GM19193 (cell line): ENCODE results near the gene NAV2.

ENCODE experiments used
- POLR2A ChIP-seq: IDR thresholded peaks from 4 replicates; pipeline ENCODE4 v1.6.1; 2011; ENCODE audit not compliant: insufficient read depth, insufficient read length; ENCODE audit errors: extremely low read depth

NAV2 gene

DNA sequence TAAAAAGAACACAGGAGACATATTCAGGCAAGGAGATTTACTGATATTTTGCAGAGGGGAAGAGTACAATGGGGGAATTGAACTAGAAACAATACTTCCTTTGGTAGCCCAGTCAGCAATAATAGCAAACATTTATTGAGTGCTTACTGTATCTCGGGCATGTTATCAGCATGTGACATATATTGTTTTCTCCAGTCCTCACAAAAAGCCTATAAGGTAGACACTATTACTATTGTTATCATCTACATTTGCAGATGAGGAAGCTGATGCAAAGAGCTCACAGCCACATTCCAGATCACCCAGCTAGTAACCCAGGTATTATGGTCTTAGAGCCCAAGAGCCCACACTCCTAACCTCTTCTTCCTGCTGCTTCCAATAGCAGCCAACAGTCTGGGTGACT is 27.9 kb downstream of the NAV2 start:
- TF ChIP-seq POLR2A = no peak

DNA sequence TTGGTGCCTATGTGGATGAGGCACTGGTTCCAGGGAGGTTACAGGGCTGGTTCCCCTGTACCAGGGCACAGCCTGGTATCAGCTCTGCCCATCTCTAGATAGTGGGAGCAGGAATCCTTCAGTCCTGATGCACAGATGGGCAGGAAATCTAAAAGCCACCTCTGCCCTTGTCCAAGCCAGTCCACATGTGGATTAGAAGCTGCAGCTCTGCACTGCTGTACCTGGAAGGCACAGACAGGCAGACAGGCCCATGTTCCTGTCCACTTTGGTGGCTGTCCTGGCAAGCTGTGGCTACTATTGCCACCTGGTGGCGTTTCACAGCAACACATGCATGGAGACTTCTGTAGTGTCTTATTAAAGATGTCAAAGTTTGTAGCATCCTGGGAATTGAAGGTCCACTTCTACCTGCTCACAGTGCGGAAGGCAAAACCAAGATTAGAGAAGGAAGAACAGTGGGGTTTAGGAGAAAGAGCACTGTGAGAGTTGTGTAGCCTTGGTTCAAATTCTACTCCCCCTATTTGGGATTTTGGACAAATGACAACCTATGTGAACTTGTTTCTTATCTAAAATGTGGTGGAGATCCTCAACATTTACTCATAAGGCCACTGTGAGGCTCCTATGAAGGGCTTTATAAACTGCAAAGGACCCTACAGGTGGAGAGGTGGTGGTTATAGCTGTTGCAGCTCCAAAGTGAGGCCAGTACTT is 30.1 kb downstream of the NAV2 start:
- no peak for TF ChIP-seq POLR2A

DNA sequence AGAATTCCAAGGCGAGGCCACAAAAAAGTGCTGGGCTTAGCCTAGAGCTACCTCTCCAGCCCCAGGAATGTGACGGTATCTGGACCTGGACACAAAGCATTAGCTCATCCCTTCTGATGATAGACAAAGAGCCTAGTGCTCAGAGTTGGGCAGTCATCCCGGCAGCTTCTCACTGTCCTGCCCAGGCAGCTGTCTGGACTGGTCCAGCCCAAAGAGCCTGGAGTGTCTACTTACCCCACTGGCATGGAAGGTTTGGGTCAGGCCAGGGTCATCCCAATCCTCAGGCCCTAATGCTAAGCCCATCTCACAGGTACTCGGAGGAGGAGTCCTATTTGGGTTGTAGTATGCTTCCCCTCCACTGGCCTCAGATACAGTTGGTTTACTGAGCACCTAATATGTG is 31.0 kb downstream of the NAV2 start:
- TF ChIP-seq POLR2A = no peak

DNA sequence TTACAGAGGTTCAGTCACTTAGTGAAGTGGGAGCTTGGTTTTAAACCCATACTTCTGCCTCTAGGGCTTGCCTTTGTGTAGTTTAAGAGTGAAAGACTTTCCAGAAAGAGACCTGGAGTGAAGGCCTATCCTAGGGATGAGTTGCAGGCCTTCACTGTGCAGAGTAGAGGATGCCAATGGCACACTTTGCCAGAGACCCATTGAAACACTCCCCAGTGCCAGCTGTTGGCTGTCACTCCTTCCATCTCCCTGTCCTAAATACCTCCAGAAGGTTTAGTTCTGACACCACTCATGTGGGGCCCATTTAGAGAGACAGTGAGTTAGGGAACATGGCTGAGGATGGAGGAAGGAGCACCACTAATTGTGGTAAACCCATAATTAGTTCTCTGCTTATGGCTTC is 31.5 kb downstream of the NAV2 start:
- no peak for TF ChIP-seq POLR2A

DNA sequence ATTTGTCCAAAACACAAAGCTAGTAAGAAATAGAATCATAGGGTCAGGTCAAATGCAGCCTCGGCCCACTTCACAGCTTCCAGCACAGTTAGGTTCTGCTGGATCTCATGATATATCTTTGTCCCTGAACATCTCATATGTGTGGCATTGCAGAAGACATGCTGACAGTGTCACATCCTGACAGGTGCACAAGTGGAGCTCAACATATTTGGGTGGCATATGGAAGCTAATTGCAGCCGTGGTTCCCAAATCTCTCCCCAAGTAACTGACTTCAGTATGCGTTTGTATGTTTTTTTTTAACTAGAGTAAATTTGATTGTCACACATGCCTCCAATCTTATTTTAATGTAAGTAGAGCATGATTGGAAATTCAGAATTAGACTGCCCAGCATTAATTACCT is 33.4 kb downstream of the NAV2 start:
- no peak for TF ChIP-seq POLR2A

DNA sequence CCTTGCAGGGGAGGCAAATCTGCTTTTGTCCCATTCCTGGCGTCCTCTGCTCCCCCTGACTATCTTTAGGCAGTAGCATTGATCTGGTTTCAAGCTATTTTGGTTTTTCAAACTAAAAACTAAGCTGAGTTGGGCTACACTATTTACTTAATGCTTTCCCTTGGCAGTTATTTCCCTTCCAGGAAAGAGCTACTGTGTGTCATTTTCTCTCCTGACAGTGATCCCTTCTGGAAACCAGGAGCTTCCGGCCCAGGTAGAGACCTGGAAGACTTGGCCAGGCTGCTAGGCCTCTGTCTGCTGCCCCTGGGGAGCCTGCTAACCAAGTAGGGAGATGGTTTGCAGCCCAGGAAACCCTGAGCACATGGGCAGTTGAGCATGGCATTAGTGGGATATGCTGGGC is 35.0 kb downstream of the NAV2 start:
- TF ChIP-seq POLR2A = no peak

DNA sequence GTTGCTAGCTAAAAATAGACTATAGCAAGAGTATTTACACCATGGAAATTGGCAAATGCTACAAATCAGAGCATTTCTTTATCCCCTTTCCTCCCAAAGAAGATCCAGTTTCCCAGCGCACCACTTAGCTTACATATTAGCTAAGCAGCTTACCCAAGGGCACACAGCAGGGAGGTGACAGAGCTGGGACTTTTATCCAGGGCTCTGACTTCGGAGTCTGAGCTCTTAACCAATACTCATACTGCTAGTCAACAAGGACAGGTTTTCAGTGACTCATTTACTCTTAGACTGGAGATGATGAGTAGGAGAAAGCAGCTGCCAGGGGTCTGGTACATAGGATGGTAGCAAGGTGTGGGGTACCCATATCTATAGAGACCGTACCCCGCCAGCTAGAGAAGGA is 38.4 kb downstream of the NAV2 start:
- TF ChIP-seq POLR2A = no peak

DNA sequence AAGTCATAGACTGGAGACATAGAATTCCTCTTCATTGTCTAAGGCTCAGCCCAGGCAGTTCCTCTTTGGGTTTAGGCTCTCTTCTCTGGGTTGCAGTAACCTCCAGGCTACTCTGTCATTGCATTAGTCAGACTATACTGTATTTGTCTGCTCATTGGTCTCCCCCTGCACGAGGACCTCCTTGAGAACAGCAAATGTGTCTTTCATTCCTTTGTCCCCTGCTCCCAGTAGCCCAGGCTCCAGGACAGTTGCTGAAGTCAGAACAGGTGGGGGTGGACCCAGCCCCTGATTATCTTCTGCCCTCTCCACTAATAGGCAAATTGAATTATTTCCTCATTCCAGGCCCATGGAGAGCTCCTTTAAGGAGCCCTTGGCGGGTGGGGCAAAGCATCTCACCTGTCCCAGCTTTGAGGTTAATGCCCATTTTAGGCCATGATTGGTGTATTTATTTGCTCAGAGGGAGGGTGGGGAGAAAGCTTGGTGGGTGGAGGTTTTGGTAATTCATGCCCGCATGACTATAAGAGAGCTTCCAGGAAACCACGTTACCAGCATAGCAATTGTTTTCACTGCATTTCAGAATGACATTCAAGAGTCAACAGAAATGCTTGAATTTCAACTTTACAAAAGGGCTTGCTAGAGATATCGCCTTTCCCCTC is 40.9 kb downstream of the NAV2 start:
- TF ChIP-seq POLR2A = no peak

DNA sequence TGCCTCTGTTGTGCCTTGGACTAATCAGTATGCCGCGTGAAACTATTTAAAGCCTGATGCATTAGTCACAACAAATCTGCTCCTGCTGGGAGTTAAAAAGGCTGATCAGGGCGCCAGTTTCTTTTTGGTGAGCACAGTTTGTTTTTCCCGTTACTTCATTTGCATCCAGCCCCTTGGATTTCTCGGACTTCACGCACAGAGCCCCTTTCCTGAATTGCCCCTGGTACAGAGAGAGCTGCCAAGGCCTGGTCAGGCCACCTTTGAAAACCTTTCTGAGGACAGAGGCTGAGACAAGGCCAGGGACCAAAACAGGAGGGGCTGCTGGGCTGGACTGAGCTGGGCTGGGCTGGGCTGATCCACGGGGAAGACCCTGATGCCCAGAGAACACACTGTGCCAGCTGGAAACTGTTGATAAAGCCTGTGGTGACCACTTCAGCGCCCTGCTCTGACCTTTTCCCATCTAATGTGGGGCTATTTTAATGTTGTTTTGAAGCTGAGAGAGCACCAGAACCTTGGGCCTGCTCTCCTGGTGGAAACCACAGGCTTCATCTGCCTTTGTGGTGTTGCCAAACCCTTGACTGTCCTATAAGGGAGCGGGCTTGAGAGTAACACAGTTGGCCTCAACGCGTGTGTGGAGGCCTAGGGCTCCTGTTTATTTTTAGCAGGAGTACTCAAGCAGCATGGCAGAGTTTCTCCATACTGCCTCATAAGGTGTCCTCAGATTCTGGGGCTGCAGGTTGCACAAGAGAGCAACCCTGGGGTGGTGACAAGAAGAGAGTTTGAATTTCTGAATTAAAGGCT is 44.2 kb downstream of the NAV2 start:
- TF ChIP-seq POLR2A = no peak

DNA sequence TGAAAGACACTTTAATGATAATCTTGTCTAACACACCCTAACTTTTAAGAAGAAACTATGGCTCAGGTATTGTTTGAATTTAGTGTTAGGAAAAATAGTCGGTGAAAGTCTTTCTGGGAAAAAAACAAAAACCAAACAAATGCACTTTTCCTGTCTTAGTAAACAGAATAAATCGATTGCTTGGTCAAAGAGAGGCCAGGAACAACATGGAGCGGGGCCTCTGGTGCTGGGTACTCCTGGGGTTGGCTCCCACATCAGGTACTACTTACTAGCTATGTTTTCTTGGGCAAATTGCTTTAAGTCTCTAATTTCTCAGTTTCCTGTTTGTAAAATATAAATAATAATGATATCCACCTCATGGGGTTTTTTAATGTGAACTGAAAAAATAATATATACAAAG is 46.8 kb downstream of the NAV2 start:
- TF ChIP-seq POLR2A = no peak

DNA sequence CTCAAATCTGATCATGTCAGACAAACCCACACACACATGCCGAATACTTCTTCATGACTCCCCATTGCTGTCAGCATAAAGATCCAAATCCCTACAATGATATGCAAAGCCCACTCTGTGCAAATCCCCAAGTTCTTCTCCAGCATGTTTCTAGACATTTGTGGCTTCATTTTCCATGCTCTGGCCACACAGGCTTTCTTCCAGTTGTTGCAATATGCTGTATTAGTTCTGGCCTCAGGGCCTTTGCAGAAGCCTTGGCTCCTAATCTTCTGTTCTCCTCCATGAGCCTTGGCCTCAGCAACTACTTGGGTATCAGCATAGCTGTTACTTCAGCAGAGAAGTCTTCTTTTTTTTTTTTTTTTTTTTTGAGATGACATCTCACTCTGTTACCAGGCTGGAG is 49.6 kb downstream of the NAV2 start:
- no peak for TF ChIP-seq POLR2A

DNA sequence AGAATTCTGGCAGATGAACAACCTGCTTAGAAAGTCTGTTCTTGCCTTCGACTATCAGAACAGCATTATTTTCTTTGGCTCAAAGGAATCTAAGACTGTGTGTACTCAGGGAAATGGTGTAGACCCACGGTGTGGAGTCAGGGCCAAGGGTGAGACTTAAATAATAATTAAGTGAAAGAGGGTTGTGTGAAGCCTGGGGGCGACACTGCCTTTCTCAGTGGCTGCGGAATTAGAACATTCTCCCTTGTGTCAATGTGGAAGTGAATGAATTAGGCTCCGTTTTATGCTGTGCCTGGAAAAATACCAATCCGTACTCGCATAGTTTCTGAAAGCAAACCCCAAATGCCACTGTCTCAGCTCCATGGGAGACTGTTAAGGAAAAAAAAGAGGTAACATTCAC is 50.7 kb downstream of the NAV2 start:
- no peak for TF ChIP-seq POLR2A

DNA sequence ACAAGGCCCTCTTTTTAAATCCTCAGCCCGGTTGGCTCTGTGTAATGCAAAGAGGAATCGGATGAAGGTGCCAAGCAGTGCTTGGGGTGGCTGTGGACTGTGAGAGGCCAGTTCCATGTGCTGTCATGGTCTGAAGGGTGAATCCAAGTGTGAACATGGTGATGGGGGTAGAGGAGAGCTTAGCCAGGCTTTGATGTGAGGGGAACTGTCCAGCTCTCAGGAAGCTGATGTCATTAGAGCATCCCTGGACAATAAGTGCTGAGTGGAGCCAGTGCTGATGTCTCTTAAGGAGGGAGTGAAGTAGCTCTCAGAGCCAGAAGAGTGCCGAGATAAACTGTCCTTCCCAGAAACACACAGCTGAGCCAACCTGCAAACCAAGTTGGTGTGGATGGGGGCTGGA is 53.6 kb downstream of the NAV2 start:
- TF ChIP-seq POLR2A = no peak

DNA sequence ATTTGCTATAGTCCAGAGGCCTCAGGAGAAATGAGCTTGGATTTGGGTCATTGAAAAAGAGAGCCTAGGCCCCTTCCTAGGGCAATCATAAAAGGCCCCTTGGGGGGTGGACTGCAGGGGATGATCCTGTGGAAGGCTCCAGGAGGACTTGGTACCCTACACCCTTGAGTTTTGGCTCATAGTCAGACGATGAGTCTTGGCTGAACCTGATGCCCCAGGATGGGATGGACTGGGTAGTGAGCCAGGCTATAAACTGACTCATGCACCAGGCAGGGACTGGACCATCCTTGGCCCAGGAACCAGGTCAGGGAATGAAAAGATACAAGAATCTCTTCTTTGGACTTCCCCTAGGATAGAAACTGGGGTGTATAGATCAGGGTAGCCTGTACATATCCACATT is 54.2 kb downstream of the NAV2 start:
- no peak for TF ChIP-seq POLR2A

DNA sequence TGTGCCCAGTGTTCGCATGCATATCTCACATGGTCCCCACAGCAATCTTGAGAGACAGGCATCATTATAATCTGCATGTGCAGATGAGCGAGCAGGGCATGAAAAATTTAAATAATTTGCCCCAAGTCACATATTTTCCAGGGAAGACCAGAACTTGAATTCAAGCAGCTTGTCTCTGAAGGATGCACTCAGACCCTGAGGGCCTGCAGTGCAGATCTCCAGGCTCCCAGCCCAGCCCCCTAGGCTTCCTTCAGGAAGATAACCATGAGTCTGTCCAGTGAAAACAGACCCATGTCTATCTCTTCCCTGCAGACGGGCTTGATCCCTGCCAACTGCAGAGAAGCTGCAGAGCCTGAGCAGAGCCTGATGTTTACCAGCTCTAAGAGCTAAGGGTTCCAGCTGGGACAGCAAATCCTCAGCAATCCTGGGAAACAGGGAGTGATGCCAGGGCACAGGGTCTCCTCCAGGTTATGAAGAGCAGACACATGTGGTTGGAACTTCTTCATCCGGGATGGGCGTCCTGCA is 55.1 kb downstream of the NAV2 start:
- TF ChIP-seq POLR2A = no peak

DNA sequence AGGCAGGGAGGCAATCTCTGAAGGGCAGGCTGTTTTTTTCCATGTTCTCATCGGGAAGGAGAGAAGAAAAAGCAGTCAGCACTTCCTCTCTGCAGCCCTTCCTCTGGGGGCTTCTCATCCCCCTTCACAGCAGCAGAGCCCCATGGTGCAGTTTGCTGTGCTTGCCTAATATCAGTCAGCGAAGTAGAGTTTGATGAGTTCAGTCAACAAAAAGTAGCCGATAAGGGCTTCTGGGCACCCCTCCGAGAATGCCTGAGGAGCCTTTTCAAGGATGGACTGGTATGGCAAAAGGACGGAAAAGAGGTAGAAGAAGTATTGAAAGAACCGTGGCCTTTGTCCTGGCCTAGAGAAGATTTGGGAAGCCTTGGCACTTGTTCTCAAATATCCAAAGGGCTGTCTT is 55.6 kb downstream of the NAV2 start:
- TF ChIP-seq POLR2A = no peak
